ENCODE data around the gene TMEM256. TPM values are rescaled to one million over a fixed set of nuclear protein-coding genes. Genes with fewer than 3 reads are reported as not detected.

Gene TMEM256
- total RNA-seq, 4 donors from 2014 or later, result 10.0 to 129 (median 85.6) TPM

DNA sequence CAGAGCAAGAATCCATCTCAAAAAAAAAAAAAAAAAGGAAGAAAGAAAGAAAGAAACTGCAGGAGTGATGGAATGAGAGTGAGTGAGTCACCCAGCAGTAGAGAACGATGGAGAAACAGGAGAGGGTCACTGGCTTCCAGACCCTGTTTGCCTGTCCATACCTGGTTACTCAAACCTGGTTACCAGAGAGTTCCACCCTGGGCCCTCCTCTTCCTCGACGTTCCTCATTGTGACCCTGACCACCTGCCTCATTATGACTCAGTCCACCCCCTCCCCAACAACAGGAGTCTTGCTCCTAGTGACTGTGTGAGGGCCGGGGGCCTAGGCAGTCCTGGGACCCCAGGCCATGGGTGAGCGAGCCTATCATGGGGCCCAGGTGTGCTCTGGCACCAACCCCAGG lies 24.7 kb upstream of the TMEM256 start, which contains the start of gene SPEM3:
Gene SPEM3, plus strand, starts transcription at position 301 of the 400 bp plus-strand sequence. Its CDS starts 46 bp downstream, at position 347.
- no peaks in the 10 kb centered on the region for H3K27me3 ChIP-seq
- no peak within 1 kb of the TSS for H3K27ac ChIP-seq
- H3K4me3 ChIP-seq, result no peak within 1 kb of the TSS
- no peak for DNase-seq
- in situ Hi-C loops (cut with MboI; ENCODE audit: low pct_ligation_motif_present in 1 of 4, low pct_unique_long_range_greater_than_20kb in 1 of 4, low sequenced_read_pairs in 3 of 4), result no loop called here
- TF ChIP-seq POLR2A (IDR thresholded peaks at IDR 0.05) (no peak), EP300 (IDR thresholded peaks at IDR 0.05; ENCODE audit: low read depth) (no peak), POLR2AphosphoS5 (IDR thresholded peaks at IDR 0.05) (no peak)
- TF ChIP-seq, protein P1, sequence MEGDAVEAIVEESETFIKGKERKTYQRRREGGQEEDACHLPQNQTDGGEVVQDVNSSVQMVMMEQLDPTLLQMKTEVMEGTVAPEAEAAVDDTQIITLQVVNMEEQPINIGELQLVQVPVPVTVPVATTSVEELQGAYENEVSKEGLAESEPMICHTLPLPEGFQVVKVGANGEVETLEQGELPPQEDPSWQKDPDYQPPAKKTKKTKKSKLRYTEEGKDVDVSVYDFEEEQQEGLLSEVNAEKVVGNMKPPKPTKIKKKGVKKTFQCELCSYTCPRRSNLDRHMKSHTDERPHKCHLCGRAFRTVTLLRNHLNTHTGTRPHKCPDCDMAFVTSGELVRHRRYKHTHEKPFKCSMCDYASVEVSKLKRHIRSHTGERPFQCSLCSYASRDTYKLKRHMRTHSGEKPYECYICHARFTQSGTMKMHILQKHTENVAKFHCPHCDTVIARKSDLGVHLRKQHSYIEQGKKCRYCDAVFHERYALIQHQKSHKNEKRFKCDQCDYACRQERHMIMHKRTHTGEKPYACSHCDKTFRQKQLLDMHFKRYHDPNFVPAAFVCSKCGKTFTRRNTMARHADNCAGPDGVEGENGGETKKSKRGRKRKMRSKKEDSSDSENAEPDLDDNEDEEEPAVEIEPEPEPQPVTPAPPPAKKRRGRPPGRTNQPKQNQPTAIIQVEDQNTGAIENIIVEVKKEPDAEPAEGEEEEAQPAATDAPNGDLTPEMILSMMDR (IDR thresholded peaks at IDR 0.05), result no peak
- H3K36me3 ChIP-seq, result no peaks in the 10 kb centered on the region
- no peaks in the 10 kb centered on the region for H3K4me1 ChIP-seq
- intact Hi-C loops (cut with DNase I; ENCODE audit: low total_unique reads), result no loop called here
- no peaks in the 10 kb centered on the region for H3K9me3 ChIP-seq
- WGBS, 2 donors (ENCODE audit: low coverage in 1 of 2), result 74% methylated on average over 5 of the region's 5 CpGs; no CpG with 5 or more reads in 1 of the 2 donors

DNA sequence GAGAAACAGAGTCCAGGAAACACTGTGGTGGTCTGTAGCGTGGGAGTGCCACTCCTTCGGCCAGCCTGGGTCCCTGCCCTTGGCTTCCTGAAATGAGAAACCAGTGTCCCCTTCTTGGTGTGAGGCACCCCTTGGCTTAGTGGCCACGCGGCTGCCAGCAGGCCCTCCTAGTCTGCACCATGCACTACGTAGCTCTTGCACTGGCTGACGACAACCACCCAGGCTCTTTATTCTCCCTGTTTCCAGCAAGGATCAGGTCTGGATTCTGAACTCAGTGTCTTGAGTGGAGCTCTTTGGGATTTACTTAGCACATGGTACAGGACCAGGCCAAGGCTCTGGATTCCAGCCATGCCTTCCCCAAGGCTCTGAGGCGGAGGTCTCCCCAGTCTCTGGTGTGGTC lies 23.7 kb upstream of the TMEM256 start:
- Histone ChIP-seq H3K4me3 (no peak overlapping the region), H3K27ac (no peak overlapping the region), H3K9me3 (no peaks in the 10 kb centered on the region), H3K36me3 (no peaks in the 10 kb centered on the region), H3K27me3 (no peaks in the 10 kb centered on the region), H3K4me1 (no peaks in the 10 kb centered on the region)
- 88% methylated on average over 7 of the region's 7 CpGs; no CpG with 5 or more reads in 1 of the 2 donors for WGBS, 2 donors (ENCODE audit: low coverage in 1 of 2)
- intact Hi-C loops (cut with DNase I; ENCODE audit: low total_unique reads), result no loop called here
- DNase-seq, result no peak
- in situ Hi-C loops (cut with MboI; ENCODE audit: low pct_ligation_motif_present in 1 of 4, low pct_unique_long_range_greater_than_20kb in 1 of 4, low sequenced_read_pairs in 3 of 4), result no loop called here
- TF ChIP-seq POLR2AphosphoS5 (IDR thresholded peaks at IDR 0.05) (no peak), EP300 (IDR thresholded peaks at IDR 0.05; ENCODE audit: low read depth) (no peak), POLR2A (IDR thresholded peaks at IDR 0.05) (no peak)
- TF ChIP-seq, protein P1 (IDR thresholded peaks at IDR 0.05), result no peak

DNA sequence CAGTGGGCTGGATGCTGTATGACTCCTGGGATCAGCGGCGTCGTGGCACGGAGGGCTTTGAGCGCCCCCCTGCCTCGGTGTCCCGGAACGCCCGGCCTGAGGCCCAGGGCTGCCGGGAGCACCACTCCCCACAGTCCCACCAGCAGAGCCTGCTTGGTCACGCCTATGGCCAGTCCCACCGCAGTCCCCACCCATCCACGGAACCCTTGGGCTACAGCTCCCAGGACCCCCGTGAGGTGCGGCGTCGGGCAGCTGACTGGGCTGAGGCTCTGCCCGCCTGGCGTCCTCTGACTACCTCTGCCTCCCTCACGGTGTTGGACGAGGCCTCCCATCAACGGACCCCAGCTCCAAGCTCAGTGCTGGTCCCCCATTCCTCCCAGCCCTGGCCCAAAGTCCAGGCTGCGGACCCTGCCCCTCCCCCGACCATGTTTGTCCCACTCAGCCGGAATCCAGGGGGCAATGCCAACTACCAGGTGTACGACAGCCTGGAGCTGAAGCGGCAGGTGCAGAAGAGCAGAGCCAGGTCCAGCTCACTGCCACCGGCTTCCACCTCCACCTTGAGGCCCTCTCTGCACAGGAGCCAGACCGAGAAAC lies 23.1 kb upstream of the TMEM256 start:
- Histone ChIP-seq H3K9me3 (no peaks in the 10 kb centered on the region), H3K36me3 (no peaks in the 10 kb centered on the region), H3K4me1 (no peaks in the 10 kb centered on the region), H3K27me3 (no peaks in the 10 kb centered on the region), H3K4me3 (no peak overlapping the region), H3K27ac (no peak overlapping the region)
- intact Hi-C loops (cut with DNase I; ENCODE audit: low total_unique reads) (no loop called here), in situ Hi-C loops (cut with MboI; ENCODE audit: low pct_ligation_motif_present in 1 of 4, low pct_unique_long_range_greater_than_20kb in 1 of 4, low sequenced_read_pairs in 3 of 4) (no loop called here)
- TF ChIP-seq POLR2A (IDR thresholded peaks at IDR 0.05) (no peak), EP300 (IDR thresholded peaks at IDR 0.05; ENCODE audit: low read depth) (no peak), POLR2AphosphoS5 (IDR thresholded peaks at IDR 0.05) (no peak)
- TF ChIP-seq, protein P1 (IDR thresholded peaks at IDR 0.05), result no peak
- 89% methylated on average over 28 of the region's 29 CpGs; no CpG with 5 or more reads in 1 of the 2 donors for WGBS, 2 donors (ENCODE audit: low coverage in 1 of 2)
- no peak for DNase-seq

DNA sequence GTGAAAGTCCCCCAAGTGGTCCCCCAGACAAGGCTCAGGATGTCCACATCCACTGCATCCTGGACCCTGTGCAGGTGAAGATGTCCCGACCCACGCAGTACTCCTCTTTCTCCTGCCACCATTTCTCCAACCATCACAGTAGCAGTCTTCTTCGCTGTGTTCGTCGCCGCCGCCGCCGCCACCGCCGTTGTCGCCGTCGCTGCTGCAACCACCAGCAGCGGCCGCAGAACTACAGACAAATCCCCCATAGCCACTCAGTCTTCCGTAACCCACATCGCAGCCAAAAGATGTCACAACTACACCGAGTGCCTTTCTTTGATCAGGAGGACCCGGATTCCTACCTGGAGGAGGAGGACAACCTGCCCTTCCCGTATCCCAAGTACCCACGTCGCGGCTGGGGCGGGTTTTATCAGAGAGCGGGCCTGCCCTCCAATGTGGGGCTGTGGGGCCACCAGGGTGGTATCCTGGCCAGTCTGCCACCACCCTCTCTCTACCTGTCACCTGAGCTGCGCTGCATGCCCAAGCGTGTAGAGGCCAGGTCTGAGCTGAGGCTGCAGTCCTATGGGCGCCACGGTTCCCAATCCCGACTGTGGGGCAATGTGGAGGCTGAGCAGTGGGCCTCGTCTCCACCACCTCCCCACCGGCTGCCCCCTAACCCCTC lies 22.4 kb upstream of the TMEM256 start:
- H3K9me3 ChIP-seq, result no peaks in the 10 kb centered on the region
- H3K4me1 ChIP-seq, result no peaks in the 10 kb centered on the region
- no peak for DNase-seq
- TF ChIP-seq, protein P1 (IDR thresholded peaks at IDR 0.05), result no peak
- TF ChIP-seq POLR2A (IDR thresholded peaks at IDR 0.05) (no peak), POLR2AphosphoS5 (IDR thresholded peaks at IDR 0.05) (no peak), EP300 (IDR thresholded peaks at IDR 0.05; ENCODE audit: low read depth) (no peak)
- H3K27me3 ChIP-seq, result no peaks in the 10 kb centered on the region
- in situ Hi-C loops (cut with MboI; ENCODE audit: low pct_ligation_motif_present in 1 of 4, low pct_unique_long_range_greater_than_20kb in 1 of 4, low sequenced_read_pairs in 3 of 4) (no loop called here), intact Hi-C loops (cut with DNase I; ENCODE audit: low total_unique reads) (no loop called here)
- no peak overlapping the region for H3K4me3 ChIP-seq
- H3K36me3 ChIP-seq, result no peaks in the 10 kb centered on the region
- H3K27ac ChIP-seq, result no peak overlapping the region
- WGBS, 2 donors (ENCODE audit: low coverage in 1 of 2), result 96 to 100% methylated on average over 2 to 28 of the region's 33 CpGs

Measured in transverse colon (tissue), 4 donors.